ENCODE measurements around the gene FN3KRP. TPM values are rescaled to one million over a fixed set of nuclear protein-coding genes. Genes with fewer than 3 reads are reported as not detected.

FN3KRP gene
- total RNA-seq, 1 donor from 2014 or later: 10.6 TPM

- no peaks in the 10 kb centered on the region for H3K27me3 ChIP-seq
- H3K4me1 ChIP-seq: peaks cover 25% of the 10 kb centered on the region
- H3K9me3 ChIP-seq: no peaks in the 10 kb centered on the region
- H3K4me3 ChIP-seq: no peak overlapping the region
- no peak for DNase-seq (ENCODE audit: extremely low spot score in 2 of 2)
- no peak overlapping the region for H3K27ac ChIP-seq
- peaks cover 0 to 5% of the 10 kb centered on the region in 2 donors for H3K36me3 ChIP-seq
- TF ChIP-seq POLR2AphosphoS5 (IDR thresholded peaks at IDR 0.05; ENCODE audit: insufficient read depth in 1 of 2, low read depth in 1 of 2): no peak
- no peak for TF ChIP-seq POLR2A (IDR thresholded peaks at IDR 0.05)
- TF ChIP-seq, protein P1, sequence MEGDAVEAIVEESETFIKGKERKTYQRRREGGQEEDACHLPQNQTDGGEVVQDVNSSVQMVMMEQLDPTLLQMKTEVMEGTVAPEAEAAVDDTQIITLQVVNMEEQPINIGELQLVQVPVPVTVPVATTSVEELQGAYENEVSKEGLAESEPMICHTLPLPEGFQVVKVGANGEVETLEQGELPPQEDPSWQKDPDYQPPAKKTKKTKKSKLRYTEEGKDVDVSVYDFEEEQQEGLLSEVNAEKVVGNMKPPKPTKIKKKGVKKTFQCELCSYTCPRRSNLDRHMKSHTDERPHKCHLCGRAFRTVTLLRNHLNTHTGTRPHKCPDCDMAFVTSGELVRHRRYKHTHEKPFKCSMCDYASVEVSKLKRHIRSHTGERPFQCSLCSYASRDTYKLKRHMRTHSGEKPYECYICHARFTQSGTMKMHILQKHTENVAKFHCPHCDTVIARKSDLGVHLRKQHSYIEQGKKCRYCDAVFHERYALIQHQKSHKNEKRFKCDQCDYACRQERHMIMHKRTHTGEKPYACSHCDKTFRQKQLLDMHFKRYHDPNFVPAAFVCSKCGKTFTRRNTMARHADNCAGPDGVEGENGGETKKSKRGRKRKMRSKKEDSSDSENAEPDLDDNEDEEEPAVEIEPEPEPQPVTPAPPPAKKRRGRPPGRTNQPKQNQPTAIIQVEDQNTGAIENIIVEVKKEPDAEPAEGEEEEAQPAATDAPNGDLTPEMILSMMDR (IDR thresholded peaks at IDR 0.05): no peak
- intact Hi-C loops (cut with DNase I): no loop called here
These were observed 15.7 kb downstream of the FN3KRP start for GRCh38 chr17:82732118-82732743.

- Histone ChIP-seq H3K27me3 (no peaks in the 10 kb centered on the region), H3K27ac (peak within 1 kb of the TSS; percentile 88), H3K4me1 (peaks cover 30% of the 10 kb centered on the region), H3K36me3 (peaks cover 0 to 6% of the 10 kb centered on the region in 2 donors), H3K4me3 (peak within 1 kb of the TSS; percentile 78 to 95), H3K9me3 (no peaks in the 10 kb centered on the region)
- peak in 1 of 2 donors; percentile 54 for TF ChIP-seq POLR2AphosphoS5 (IDR thresholded peaks at IDR 0.05; ENCODE audit: insufficient read depth in 1 of 2, low read depth in 1 of 2)
- TF ChIP-seq, protein P1 (IDR thresholded peaks at IDR 0.05): no peak
- TF ChIP-seq POLR2A (IDR thresholded peaks at IDR 0.05): no peak
- intact Hi-C loops (cut with DNase I): no loop called here
- no peak for DNase-seq (ENCODE audit: extremely low spot score in 2 of 2)
These were observed 18.7 kb downstream of the FN3KRP start, which contains the start of gene FN3K for GRCh38 chr17:82734987-82735866. FN3K (plus strand) TSS chr17:82735615; CDS start chr17:82735637, 22 bp downstream.

- intact Hi-C loops (cut with DNase I): no loop called here
- DNase-seq (ENCODE audit: extremely low spot score in 2 of 2): no peak
- Histone ChIP-seq H3K27me3 (no peaks in the 10 kb centered on the region), H3K4me1 (peaks cover 30% of the 10 kb centered on the region), H3K9me3 (no peaks in the 10 kb centered on the region), H3K27ac (peak overlapping the region; percentile 88), H3K36me3 (peaks cover 0 to 21% of the 10 kb centered on the region in 2 donors), H3K4me3 (no peak overlapping the region)
- TF ChIP-seq, protein P1 (IDR thresholded peaks at IDR 0.05): no peak
- TF ChIP-seq POLR2AphosphoS5 (IDR thresholded peaks at IDR 0.05; ENCODE audit: insufficient read depth in 1 of 2, low read depth in 1 of 2) (no peak), POLR2A (IDR thresholded peaks at IDR 0.05) (no peak)
These were observed 20.1 kb downstream of the FN3KRP start for GRCh38 chr17:82736511-82737185.

GRCh38 chr17:82737967-82738877, 21.7 kb downstream of the FN3KRP start:
- Histone ChIP-seq H3K4me3 (no peak overlapping the region), H3K27ac (peak overlapping the region; percentile 56), H3K4me1 (peaks cover 30% of the 10 kb centered on the region), H3K9me3 (no peaks in the 10 kb centered on the region), H3K27me3 (no peaks in the 10 kb centered on the region), H3K36me3 (peaks cover 0 to 34% of the 10 kb centered on the region in 2 donors)
- TF ChIP-seq, protein P1 (IDR thresholded peaks at IDR 0.05): no peak
- no peak for TF ChIP-seq POLR2A (IDR thresholded peaks at IDR 0.05)
- TF ChIP-seq POLR2AphosphoS5 (IDR thresholded peaks at IDR 0.05; ENCODE audit: insufficient read depth in 1 of 2, low read depth in 1 of 2): no peak
- intact Hi-C loops (cut with DNase I): no loop called here
- DNase-seq (ENCODE audit: extremely low spot score in 2 of 2): no peak
